ENCODE results near the gene TTC39A. TPM values are rescaled to one million over a fixed set of nuclear protein-coding genes. Genes with fewer than 3 reads are reported as not detected.

TTC39A gene
- total RNA-seq, 1 donor from 2014 or later = 42.1 TPM

DNA sequence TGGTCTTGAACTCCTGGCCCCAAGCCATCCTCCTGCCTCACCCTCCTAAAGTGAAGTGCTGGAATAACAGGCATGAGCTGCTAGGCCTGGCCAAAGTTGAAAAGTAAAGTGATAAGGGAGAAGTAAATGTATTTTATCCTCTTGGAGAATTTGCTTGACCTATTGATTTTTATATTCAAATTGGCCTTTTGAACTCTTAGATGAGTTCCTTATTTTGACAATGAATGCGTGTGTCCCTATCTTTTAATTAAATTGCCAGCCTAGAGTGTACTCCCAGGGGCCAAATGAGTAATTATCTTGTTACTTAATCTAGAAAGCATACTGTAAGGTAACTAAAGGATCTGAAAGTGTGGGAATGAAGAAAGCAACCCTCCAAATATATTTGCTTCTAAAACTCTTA lies 82.9 kb downstream of the TTC39A start:
- TF ChIP-seq, protein P1, sequence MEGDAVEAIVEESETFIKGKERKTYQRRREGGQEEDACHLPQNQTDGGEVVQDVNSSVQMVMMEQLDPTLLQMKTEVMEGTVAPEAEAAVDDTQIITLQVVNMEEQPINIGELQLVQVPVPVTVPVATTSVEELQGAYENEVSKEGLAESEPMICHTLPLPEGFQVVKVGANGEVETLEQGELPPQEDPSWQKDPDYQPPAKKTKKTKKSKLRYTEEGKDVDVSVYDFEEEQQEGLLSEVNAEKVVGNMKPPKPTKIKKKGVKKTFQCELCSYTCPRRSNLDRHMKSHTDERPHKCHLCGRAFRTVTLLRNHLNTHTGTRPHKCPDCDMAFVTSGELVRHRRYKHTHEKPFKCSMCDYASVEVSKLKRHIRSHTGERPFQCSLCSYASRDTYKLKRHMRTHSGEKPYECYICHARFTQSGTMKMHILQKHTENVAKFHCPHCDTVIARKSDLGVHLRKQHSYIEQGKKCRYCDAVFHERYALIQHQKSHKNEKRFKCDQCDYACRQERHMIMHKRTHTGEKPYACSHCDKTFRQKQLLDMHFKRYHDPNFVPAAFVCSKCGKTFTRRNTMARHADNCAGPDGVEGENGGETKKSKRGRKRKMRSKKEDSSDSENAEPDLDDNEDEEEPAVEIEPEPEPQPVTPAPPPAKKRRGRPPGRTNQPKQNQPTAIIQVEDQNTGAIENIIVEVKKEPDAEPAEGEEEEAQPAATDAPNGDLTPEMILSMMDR (IDR thresholded peaks at IDR 0.05) = no peak
- H3K4me1 ChIP-seq = peaks cover 10% of the 10 kb centered on the region

DNA sequence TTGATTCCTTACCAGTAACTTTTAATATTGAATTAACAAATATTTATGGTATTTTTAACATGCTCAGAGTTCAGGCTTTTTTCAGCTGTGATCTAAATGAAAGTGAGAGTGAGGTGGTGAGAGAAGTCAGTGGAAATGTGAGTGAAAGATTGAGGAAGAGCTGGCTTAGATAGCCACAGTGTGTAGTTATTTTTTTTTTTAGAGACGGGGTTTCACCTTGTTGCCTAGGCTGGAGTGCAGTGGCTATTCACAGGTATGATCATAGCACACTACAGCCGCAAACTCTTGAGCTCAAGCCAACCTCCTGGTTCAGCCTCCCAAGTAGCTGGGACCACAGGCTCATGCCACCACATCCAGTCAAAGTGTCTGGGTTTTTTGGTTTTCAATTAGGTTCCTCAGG lies 83.3 kb downstream of the TTC39A start:
- intact Hi-C loops (cut with DNase I) = no loop called here
- H3K9me3 ChIP-seq = no peaks in the 10 kb centered on the region
- no peaks in the 10 kb centered on the region for H3K27me3 ChIP-seq
- H3K4me1 ChIP-seq = peaks cover 10% of the 10 kb centered on the region
- H3K36me3 ChIP-seq = no peaks in the 10 kb centered on the region
- DNase-seq = no peak
- H3K4me3 ChIP-seq = no peak overlapping the region
- no peak overlapping the region for H3K27ac ChIP-seq
- TF ChIP-seq, protein P1 (IDR thresholded peaks at IDR 0.05) = no peak
- no peak for ATAC-seq

More for the DNA sequence above, 82.9 kb downstream of the TTC39A start:
- no peaks in the 10 kb centered on the region for H3K9me3 ChIP-seq
- no peak for DNase-seq
- ATAC-seq = no peak
- no peak overlapping the region for H3K27ac ChIP-seq
- H3K4me3 ChIP-seq = no peak overlapping the region
- intact Hi-C loops (cut with DNase I) = no loop called here
- H3K36me3 ChIP-seq = no peaks in the 10 kb centered on the region
- H3K27me3 ChIP-seq = no peaks in the 10 kb centered on the region

DNA sequence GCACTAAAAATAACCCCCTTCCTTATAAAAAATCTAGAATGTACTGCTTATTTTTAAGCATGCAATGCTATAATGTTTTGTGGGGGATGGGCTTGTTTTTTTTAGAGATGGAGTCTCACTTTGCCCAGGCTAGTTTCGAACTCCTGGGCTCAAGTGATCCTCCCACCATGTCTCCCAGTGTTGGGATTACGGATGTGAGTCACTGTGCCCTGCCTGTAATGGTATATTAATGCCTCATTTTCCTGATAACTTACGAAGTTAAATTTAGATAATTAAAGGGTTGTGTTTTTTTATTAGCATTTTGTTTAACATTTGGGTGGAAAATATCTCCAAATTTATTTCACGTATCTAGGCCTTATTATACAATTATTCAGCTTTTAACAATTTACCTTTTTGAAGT lies 87.8 kb downstream of the TTC39A start:
- intact Hi-C loops (cut with DNase I) = no loop called here
- Histone ChIP-seq H3K27me3 (no peaks in the 10 kb centered on the region), H3K36me3 (no peaks in the 10 kb centered on the region), H3K9me3 (no peaks in the 10 kb centered on the region), H3K4me3 (no peak overlapping the region), H3K27ac (no peak overlapping the region), H3K4me1 (peaks cover 42% of the 10 kb centered on the region)
- TF ChIP-seq, protein P1 (IDR thresholded peaks at IDR 0.05) = no peak
- no peak for DNase-seq
- no peak for ATAC-seq

DNA sequence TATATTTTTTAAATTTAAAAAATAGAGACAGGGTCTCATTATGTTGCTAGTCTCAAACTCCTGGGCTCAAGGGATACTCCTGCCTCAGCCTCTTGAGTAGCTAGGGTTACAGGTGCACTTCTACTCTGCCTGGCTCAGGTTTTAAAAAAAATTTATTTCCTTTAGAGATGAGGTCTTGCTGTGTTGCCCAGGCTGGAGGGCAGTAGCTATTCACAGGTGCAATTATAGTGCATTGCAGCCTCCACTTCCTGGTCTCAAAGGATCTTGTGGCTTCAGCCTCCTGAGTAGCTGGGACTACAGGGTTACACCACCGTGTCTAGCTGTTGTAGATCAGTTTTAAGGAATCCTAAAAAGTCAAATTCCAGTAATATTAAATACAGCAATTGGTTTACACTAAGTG lies 89.2 kb downstream of the TTC39A start:
- intact Hi-C loops (cut with DNase I) = no loop called here
- DNase-seq (no peak), ATAC-seq (no peak)
- Histone ChIP-seq H3K27ac (no peak overlapping the region), H3K4me1 (peaks cover 33% of the 10 kb centered on the region), H3K27me3 (no peaks in the 10 kb centered on the region), H3K9me3 (no peaks in the 10 kb centered on the region), H3K4me3 (no peak overlapping the region), H3K36me3 (no peaks in the 10 kb centered on the region)
- TF ChIP-seq, protein P1 (IDR thresholded peaks at IDR 0.05) = no peak

DNA sequence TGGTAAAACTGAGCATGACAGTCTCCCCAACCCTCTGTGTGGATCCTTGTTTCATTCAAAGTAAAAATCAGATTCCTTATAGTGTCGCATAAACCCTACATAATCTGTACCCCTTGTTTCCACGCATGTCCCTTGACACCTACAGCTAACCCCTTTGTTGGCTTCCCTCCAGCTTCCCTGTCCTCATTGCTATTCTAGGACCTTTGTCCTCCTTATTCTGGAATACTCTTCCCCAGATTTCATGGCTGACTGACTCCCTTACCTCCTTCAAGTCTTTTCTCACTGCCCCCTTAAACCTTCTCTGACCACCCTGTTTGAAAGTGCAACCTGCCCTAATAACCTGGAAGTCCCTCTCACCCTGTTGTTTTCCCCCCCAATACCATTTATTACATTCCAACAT lies 90.3 kb downstream of the TTC39A start:
- ATAC-seq (no peak), DNase-seq (no peak)
- Histone ChIP-seq H3K27me3 (no peaks in the 10 kb centered on the region), H3K9me3 (no peaks in the 10 kb centered on the region), H3K4me3 (no peak overlapping the region), H3K36me3 (no peaks in the 10 kb centered on the region), H3K4me1 (peaks cover 38% of the 10 kb centered on the region), H3K27ac (no peak overlapping the region)
- intact Hi-C loops (cut with DNase I) = no loop called here
- TF ChIP-seq, protein P1 (IDR thresholded peaks at IDR 0.05) = no peak

DNA sequence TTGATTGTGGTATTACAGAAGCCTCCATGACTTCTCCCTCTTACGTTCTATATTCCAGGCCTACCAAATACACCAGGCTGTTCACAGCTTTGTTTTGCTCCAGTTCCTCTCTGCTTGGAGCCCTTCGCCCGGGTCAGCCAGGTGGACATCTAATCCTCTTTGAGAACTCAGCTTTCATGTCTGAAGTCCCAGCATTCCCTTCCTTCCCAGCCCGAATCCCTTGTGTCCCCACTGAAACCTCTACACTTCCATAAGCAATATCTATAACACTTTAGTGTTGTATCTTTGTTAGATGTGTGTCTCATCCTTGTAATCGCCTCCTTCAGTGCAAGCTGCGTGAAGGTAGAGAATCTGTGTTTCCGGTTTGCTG lies 92.3 kb downstream of the TTC39A start:
- intact Hi-C loops (cut with DNase I) = no loop called here
- no peaks in the 10 kb centered on the region for H3K9me3 ChIP-seq
- DNase-seq = no peak
- peak overlapping the region; percentile 91 for H3K4me3 ChIP-seq
- H3K27ac ChIP-seq = peak overlapping the region; percentile 93
- TF ChIP-seq, protein P1 (IDR thresholded peaks at IDR 0.05) = no peak
- ATAC-seq = no peak
- H3K27me3 ChIP-seq = no peaks in the 10 kb centered on the region
- H3K4me1 ChIP-seq = peaks cover 44% of the 10 kb centered on the region
- no peaks in the 10 kb centered on the region for H3K36me3 ChIP-seq
